ENCODE measurements around the gene LRBA.
"Not testable (repeated sequence)": the region's sequence is repeated elsewhere in the genome, so short reads cannot be mapped to it uniquely, and the experiment has no call there.

LRBA gene

GRCh38 chr4:150971901-150972300 is 43.2 kb downstream of the LRBA start:
- no peak for DNase-seq

- no peak for DNase-seq
These were observed 44.4 kb downstream of the LRBA start for GRCh38 chr4:150970685-150971151.

- no peak for DNase-seq
These were observed 50.3 kb downstream of the LRBA start for GRCh38 chr4:150964754-150965153.

- not testable (repeated sequence) for DNase-seq
These were observed 51.3 kb downstream of the LRBA start for GRCh38 chr4:150963602-150964345.

- DNase-seq = peak; percentile 51
These were observed 52.8 kb downstream of the LRBA start for GRCh38 chr4:150962245-150962644.

GRCh38 chr4:150961566-150961965 is 53.5 kb downstream of the LRBA start:
- no peak for DNase-seq

- peak; percentile 77 for DNase-seq
These were observed 54.3 kb downstream of the LRBA start for GRCh38 chr4:150960818-150961217.

GRCh38 chr4:150960079-150960478 is 55.0 kb downstream of the LRBA start:
- DNase-seq = no peak

- DNase-seq = not testable (repeated sequence)
These were observed 57.1 kb downstream of the LRBA start for GRCh38 chr4:150957981-150958380.

- peak; percentile 22 for DNase-seq
These were observed 58.0 kb downstream of the LRBA start for GRCh38 chr4:150957095-150957494.

- not testable (repeated sequence) for DNase-seq
These were observed 61.2 kb downstream of the LRBA start for GRCh38 chr4:150953916-150954315.

GRCh38 chr4:150952167-150952845 is 62.8 kb downstream of the LRBA start:
- no peak for DNase-seq

GRCh38 chr4:150950657-150951288 is 64.3 kb downstream of the LRBA start:
- DNase-seq = no peak

- DNase-seq = no peak
These were observed 65.1 kb downstream of the LRBA start for GRCh38 chr4:150949943-150950342.

- DNase-seq = no peak
These were observed 65.7 kb downstream of the LRBA start for GRCh38 chr4:150949342-150949741.

- no peak for DNase-seq
These were observed 66.4 kb downstream of the LRBA start for GRCh38 chr4:150948710-150949109.

- DNase-seq = no peak
These were observed 67.0 kb downstream of the LRBA start for GRCh38 chr4:150948074-150948473.

GRCh38 chr4:150944660-150945059 is 70.4 kb downstream of the LRBA start:
- no peak for DNase-seq

- DNase-seq = peak; percentile 31
These were observed 71.3 kb downstream of the LRBA start for GRCh38 chr4:150943818-150944217.

GRCh38 chr4:150943126-150943525 is 72.0 kb downstream of the LRBA start:
- no peak for DNase-seq

GRCh38 chr4:150942539-150942938 is 72.5 kb downstream of the LRBA start:
- no peak for DNase-seq

GRCh38 chr4:150940123-150940522 is 75.0 kb downstream of the LRBA start:
- no peak for DNase-seq

- DNase-seq = no peak
These were observed 75.6 kb downstream of the LRBA start for GRCh38 chr4:150939530-150939929.
